T-helper 2 cell treated with Interferon-gamma antibody and Interleukin-4, amounts not matched to agents 5 μg/mL and 100 μg/mL, for 36 hours (primary cell): ENCODE data around the gene PLXNA3.
A peak's percentile ranks its signal among the peaks of the same experiment; 100 is the strongest.

Experiments
- DNase-seq: peaks from one replicate; pipeline ENCODE4 v3.0.0; 2021; ENCODE audit warnings: low spot score
- H3K27ac Mint-ChIP-seq: one replicate; pipeline ENCODE4 v1.8.0; 2021; ENCODE audit warnings: mild to moderate bottlenecking, mixed read lengths
- H3K27me3 Mint-ChIP-seq: one replicate; pipeline ENCODE4 v1.8.0; 2021; ENCODE audit warnings: low read depth, mixed read lengths
- H3K36me3 Mint-ChIP-seq: one replicate; pipeline ENCODE4 v1.8.0; 2021; ENCODE audit warnings: low read depth, mixed read lengths
- H3K4me1 Mint-ChIP-seq: one replicate; pipeline ENCODE4 v1.8.0; 2021; ENCODE audit warnings: low read depth, mixed read lengths
- H3K4me3 Mint-ChIP-seq: one replicate; pipeline ENCODE4 v1.8.0; 2022; ENCODE audit warnings: mild to moderate bottlenecking, moderate library complexity, mixed read lengths
- H3K9me3 Mint-ChIP-seq: one replicate; pipeline ENCODE4 v1.8.0; 2021; ENCODE audit warnings: mixed read lengths

The PLXNA3 gene

DNA sequence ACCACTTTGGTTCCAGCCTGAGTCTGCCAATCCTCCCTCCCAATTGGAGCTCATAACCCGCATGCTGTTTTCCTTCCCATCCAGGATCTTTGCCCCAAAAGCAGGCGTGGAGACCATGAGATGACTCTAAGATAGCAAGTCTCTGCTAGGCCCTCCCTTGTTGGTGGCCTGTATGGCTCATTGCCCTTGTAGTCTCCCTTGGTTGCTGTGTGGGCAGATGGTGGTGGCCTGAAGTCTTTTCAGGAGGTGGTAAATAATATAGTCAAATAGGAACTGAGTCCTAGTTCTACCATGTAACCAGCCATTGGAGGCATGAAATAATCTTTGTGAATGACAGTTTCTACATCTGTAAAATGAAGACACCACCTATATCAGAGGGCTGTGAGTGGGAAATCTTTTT, 28.4 kb upstream of the PLXNA3 start:
- Mint-ChIP-seq H3K4me3 (peak overlapping the region; percentile 82), H3K27me3 (no peaks in the 10 kb centered on the region), H3K27ac (peak overlapping the region; percentile 63), H3K36me3 (peaks cover 4% of the 10 kb centered on the region), H3K4me1 (peaks cover 20% of the 10 kb centered on the region), H3K9me3 (no peaks in the 10 kb centered on the region)
- DNase-seq = peak; percentile 11

DNA sequence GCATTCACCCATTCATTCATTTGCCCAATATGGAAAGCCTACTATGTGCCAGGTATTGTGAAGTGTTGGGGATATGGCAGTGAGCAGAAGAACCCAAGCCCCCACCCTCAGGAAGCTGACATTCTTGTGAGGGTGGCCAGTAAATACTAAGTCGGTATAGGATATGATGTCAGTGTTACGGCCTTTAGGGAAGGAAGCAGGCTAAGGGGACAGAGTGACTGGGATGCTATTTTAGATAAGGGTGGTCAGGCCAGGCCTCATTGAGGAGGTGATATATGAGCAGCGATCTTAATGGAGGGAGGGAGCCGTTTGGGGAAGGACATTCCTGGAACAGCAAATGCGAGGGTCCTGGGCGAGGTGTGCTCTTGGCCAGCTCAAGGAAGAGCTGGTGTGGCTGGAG, 27.6 kb upstream of the PLXNA3 start:
- H3K27ac Mint-ChIP-seq = peak overlapping the region; percentile 64
- H3K4me1 Mint-ChIP-seq = peaks cover 20% of the 10 kb centered on the region
- no peaks in the 10 kb centered on the region for H3K9me3 Mint-ChIP-seq
- peaks cover 4% of the 10 kb centered on the region for H3K36me3 Mint-ChIP-seq
- no peaks in the 10 kb centered on the region for H3K27me3 Mint-ChIP-seq
- DNase-seq = no peak
- H3K4me3 Mint-ChIP-seq = peak overlapping the region; percentile 7

- H3K4me1 Mint-ChIP-seq = peaks cover 22% of the 10 kb centered on the region
- peak overlapping the region; percentile 64 for H3K27ac Mint-ChIP-seq
These were observed 27.2 kb upstream of the PLXNA3 start for GRCh38 chrX:154430916-154431315.

DNA sequence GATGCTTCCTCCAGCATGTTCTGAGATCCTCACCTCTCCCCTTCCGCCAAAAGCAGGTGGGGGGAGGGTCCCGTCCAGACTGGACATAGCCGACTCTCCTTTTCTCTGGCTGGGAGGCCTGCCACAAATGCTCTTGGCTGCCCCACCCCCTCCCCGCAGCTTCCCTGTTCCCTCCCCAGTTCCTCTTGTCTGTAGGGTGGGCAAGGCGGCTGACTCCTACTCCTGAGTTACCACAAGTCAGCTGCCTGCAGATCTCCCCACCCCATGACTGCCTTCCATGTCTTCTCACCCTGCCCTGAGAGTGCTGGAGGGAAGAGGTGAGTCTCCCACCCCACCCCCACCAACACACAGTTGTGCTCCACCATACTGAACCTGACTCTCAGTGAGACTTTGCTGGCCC, 26.7 kb upstream of the PLXNA3 start:
- H3K9me3 Mint-ChIP-seq = no peaks in the 10 kb centered on the region
- no peaks in the 10 kb centered on the region for H3K27me3 Mint-ChIP-seq
- no peak overlapping the region for H3K4me3 Mint-ChIP-seq
- H3K27ac Mint-ChIP-seq = no peak overlapping the region
- H3K36me3 Mint-ChIP-seq = peaks cover 10% of the 10 kb centered on the region
- DNase-seq = no peak
- peaks cover 26% of the 10 kb centered on the region for H3K4me1 Mint-ChIP-seq

More at GRCh38 chrX:154430916-154431315, 27.2 kb upstream of the PLXNA3 start:
- H3K36me3 Mint-ChIP-seq = peaks cover 7% of the 10 kb centered on the region
- no peaks in the 10 kb centered on the region for H3K27me3 Mint-ChIP-seq
- DNase-seq = no peak
- no peak overlapping the region for H3K4me3 Mint-ChIP-seq
- no peaks in the 10 kb centered on the region for H3K9me3 Mint-ChIP-seq

DNA sequence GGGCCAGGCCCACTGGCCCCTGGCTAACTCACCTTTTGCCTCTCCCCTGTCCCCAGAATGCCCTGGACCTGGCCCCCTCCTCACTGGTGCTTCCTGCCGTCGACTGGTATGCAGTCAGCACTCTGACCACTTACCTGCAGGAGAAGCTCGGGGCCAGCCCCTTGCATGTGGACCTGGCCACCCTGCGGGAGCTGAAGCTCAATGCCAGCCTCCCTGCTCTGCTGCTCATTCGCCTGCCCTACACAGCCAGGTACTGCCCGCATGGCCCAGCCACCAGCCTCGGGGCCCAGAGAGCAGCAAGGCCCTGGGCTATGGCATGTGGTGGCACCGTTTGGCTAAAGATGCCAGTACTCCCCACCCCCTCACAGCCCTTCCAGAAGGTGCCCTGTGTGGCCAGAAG, 25.9 kb upstream of the PLXNA3 start:
- Mint-ChIP-seq H3K4me1 (peaks cover 27% of the 10 kb centered on the region), H3K4me3 (no peak overlapping the region), H3K9me3 (no peaks in the 10 kb centered on the region), H3K36me3 (peaks cover 12% of the 10 kb centered on the region), H3K27ac (no peak overlapping the region), H3K27me3 (no peaks in the 10 kb centered on the region)
- DNase-seq = no peak

DNA sequence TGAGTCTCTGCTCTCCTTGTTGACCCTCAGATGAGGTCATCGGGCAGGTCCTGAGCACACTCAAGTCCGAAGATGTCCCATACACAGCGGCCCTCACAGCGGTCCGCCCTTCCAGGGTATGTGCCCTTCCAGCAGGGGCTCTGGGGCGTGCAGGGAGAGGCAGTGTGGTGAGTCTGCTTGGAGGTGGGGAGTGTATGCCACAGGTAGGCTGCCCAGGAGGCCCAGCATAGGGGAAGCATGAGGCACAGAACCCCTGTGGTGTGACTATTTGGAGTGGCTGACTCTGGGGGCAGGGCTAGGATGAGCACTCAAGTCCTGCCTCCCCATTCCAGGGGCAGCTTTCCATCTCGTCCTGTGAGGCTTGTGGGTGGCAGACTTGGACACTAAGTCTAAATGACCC, 24.5 kb upstream of the PLXNA3 start:
- peaks cover 27% of the 10 kb centered on the region for H3K4me1 Mint-ChIP-seq
- H3K27ac Mint-ChIP-seq = no peak overlapping the region
- peaks cover 17% of the 10 kb centered on the region for H3K36me3 Mint-ChIP-seq
- no peak overlapping the region for H3K4me3 Mint-ChIP-seq
- no peak for DNase-seq
- no peaks in the 10 kb centered on the region for H3K9me3 Mint-ChIP-seq
- no peaks in the 10 kb centered on the region for H3K27me3 Mint-ChIP-seq

- H3K4me3 Mint-ChIP-seq = no peak overlapping the region
- no peaks in the 10 kb centered on the region for H3K9me3 Mint-ChIP-seq
- H3K36me3 Mint-ChIP-seq = peaks cover 17% of the 10 kb centered on the region
- no peak for DNase-seq
- peaks cover 22% of the 10 kb centered on the region for H3K4me1 Mint-ChIP-seq
- no peaks in the 10 kb centered on the region for H3K27me3 Mint-ChIP-seq
- H3K27ac Mint-ChIP-seq = no peak overlapping the region
These were observed 23.5 kb upstream of the PLXNA3 start for GRCh38 chrX:154434394-154435168.

GRCh38 chrX:154435171-154435733, 22.8 kb upstream of the PLXNA3 start:
- Mint-ChIP-seq H3K9me3 (no peaks in the 10 kb centered on the region), H3K27ac (no peak overlapping the region), H3K4me1 (peaks cover 19% of the 10 kb centered on the region), H3K4me3 (peak overlapping the region; percentile 9), H3K36me3 (peaks cover 20% of the 10 kb centered on the region), H3K27me3 (no peaks in the 10 kb centered on the region)
- no peak for DNase-seq

GRCh38 chrX:154436374-154436982, 21.6 kb upstream of the PLXNA3 start:
- Mint-ChIP-seq H3K27me3 (no peaks in the 10 kb centered on the region), H3K36me3 (peaks cover 19% of the 10 kb centered on the region), H3K4me1 (peaks cover 12% of the 10 kb centered on the region), H3K27ac (peak overlapping the region; percentile 82), H3K4me3 (peak overlapping the region; percentile 80), H3K9me3 (no peaks in the 10 kb centered on the region)
- DNase-seq = peak; percentile 47

DNA sequence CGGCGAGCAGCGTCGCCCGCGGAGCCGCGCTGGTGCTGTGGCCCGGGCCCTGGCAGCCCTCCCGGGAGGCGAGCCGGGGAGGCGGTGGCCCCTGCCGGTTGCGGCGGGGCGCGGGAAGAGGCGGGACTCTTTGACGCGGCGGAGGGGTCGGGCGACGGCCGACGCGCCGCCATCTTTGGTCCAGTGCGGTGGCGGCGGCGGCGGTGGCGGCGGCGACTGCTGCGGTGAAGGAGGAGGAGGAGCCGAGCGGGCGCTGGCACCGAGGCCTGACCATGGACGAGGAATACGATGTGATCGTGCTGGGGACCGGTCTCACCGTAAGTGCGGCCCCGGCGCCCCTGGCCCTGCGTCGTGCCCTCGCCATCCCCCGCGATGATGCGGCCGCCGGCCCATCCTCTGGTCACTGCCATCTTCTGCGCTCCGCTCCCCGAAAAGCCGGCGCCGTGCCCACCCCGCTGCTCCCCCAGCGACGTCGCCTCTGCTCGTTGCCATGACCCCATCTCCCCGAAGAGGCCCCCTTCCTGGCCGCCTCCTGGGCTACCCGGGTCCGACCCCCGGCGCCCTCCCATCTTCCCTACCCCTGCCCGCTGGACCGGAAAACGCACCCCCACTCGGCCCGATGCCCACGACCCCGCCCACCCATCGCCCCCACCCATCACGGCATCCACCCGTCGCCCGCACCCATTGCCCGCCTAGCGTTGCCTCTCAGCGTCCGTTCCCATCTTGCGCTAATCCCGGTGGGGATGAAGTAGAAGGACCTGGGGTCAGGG, 20.9 kb upstream of the PLXNA3 start, which contains the start of gene GDI1:
Gene GDI1 (plus strand): TSS at position 172 of the 770 bp plus-strand sequence. CDS start 101 bp downstream, at position 273.
- Mint-ChIP-seq H3K27ac (peak within 1 kb of the TSS; percentile 82), H3K4me3 (peak within 1 kb of the TSS; percentile 87), H3K9me3 (no peaks in the 10 kb centered on the region), H3K4me1 (peaks cover 13% of the 10 kb centered on the region), H3K36me3 (peaks cover 22% of the 10 kb centered on the region), H3K27me3 (no peaks in the 10 kb centered on the region)
- peak; percentile 54 for DNase-seq

DNA sequence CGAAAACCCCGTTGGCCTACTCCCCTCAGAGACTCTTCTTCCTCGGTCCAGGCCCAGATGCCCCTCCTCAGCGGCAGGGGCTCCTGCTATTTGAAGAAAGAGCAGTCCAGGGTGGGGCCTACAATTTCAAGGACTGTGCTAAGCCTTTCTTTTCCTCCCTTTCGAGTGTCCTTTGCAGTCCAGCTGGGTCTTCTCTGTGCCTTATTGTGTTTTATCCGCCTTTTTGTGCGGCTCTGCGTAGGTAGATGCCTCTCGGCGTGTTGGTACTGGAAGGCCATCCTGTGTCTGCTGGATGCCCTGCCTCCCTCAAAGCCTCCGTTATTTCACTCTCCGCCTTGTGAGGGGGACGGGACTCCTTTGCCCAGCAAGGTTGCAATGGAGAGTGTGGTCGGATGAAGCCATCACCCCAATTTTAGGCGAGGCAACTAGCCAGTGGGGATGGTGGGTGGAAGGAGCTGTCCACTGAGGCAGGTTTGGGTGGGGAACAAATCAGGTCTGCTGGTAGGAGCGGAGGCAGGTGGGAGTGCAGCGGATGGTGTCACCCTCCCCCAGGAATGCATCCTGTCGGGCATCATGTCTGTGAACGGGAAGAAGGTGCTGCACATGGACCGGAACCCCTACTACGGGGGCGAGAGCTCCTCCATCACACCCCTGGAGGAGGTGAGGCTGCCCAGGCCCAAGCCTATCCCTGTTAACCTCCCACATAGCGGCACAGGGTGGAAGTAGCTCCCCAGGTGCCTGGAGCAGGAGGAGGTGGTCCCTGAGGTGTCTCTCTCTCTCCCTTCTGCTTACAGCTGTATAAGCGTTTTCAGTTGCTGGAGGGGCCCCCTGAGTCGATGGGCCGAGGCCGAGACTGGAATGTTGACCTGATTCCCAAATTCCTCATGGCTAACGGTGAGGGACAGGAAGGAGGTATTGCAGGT, 19.8 kb upstream of the PLXNA3 start:
- Mint-ChIP-seq H3K9me3 (no peaks in the 10 kb centered on the region), H3K36me3 (peaks cover 22% of the 10 kb centered on the region), H3K4me1 (peaks cover 16% of the 10 kb centered on the region), H3K27ac (peak overlapping the region; percentile 82), H3K27me3 (no peaks in the 10 kb centered on the region), H3K4me3 (peak overlapping the region; percentile 87)
- DNase-seq = no peak

DNA sequence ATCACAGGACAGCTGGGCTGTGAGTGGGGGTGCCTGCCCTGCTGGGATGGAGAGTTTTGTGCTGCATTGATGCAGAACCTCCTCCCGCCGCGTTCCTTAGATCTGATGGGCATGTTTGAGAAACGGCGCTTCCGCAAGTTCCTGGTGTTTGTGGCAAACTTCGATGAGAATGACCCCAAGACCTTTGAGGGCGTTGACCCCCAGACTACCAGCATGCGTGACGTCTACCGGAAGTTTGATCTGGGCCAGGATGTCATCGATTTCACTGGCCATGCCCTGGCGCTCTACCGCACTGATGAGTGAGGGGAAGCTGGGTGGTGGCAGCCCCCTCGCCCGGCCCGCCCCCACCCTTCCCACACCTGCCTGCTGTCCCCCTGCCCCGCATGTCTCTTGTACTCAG, 18.2 kb upstream of the PLXNA3 start:
- peaks cover 19% of the 10 kb centered on the region for H3K4me1 Mint-ChIP-seq
- H3K27me3 Mint-ChIP-seq = no peaks in the 10 kb centered on the region
- no peaks in the 10 kb centered on the region for H3K9me3 Mint-ChIP-seq
- H3K36me3 Mint-ChIP-seq = peaks cover 22% of the 10 kb centered on the region
- DNase-seq = no peak
- H3K27ac Mint-ChIP-seq = no peak overlapping the region
- H3K4me3 Mint-ChIP-seq = no peak overlapping the region
